CD4-positive, alpha-beta T cell (primary cell): ENCODE results near the gene MCEMP1. TPM values are rescaled to one million over a fixed set of nuclear protein-coding genes. Genes with fewer than 3 reads are reported as not detected.
A peak's percentile ranks its signal among the peaks of the same experiment; 100 is the strongest.

Experiments
- ATAC-seq: fragments of 200-7000 bp; cut with Tn5 transposase; one replicate; pipeline ENCODE4 v1.10.0; 2022; ENCODE audit warnings: mild to moderate bottlenecking; ENCODE audit not compliant: poor library complexity
- CTCF ChIA-PET: fragments of 350-600 bp; sonication (Branson Sonifier 250); formaldehyde crosslinking; loops from one replicate; lab custom pipeline; 2021; ENCODE audit warnings: antibody characterized with exemption, inconsistent platforms; lab: Charles Lee
- POLR2A ChIA-PET: fragments of 350-600 bp; sonication (Branson Sonifier 250); formaldehyde crosslinking; loops from one replicate; lab custom pipeline; 2021; ENCODE audit warnings: antibody characterized with exemption, inconsistent platforms; lab: Charles Lee
- DNase-seq, 14 experiments: peaks; one replicate each; pipeline ENCODE4 v3.0.0-alpha.2; 2013 to 2020; ENCODE audit warnings: mixed read lengths in 2 of 14
- H3K27ac ChIP-seq, 2 donors: one replicate each; pipeline versions ENCODE4 v1.5.1 to v1.7.0; 2013; ENCODE audit warnings: low read length in 2 of 2, low read depth in 1 of 2, mild to moderate bottlenecking in 1 of 2
- H3K27me3 ChIP-seq, 2 experiments: 1 replicate in 1 of 2; 2 replicates in 1 of 2; pipeline versions ENCODE4 v1.6.1 to v1.7.0; 2013; ENCODE audit warnings: low read length in 2 of 2, control low read depth in 1 of 2, mild to moderate bottlenecking in 1 of 2, moderate library complexity in 1 of 2; ENCODE audit not compliant: insufficient read depth in 2 of 2, control insufficient read depth in 1 of 2
- H3K36me3 ChIP-seq: one replicate; pipeline ENCODE4 v1.6.1; 2013; ENCODE audit warnings: low read length, control low read depth; ENCODE audit not compliant: insufficient read depth
- H3K4me1 ChIP-seq: one replicate; pipeline ENCODE4 v1.6.1; 2013; ENCODE audit warnings: low read length, control low read depth; ENCODE audit not compliant: insufficient read depth
- H3K4me3 ChIP-seq: one replicate; pipeline ENCODE4 v1.5.1; 2013; ENCODE audit warnings: mild to moderate bottlenecking, low read length, moderate library complexity
- H3K9me3 ChIP-seq, 2 experiments: 1 replicate in 1 of 2; 2 replicates in 1 of 2; pipeline versions ENCODE4 v1.6.1 to v1.7.0; 2013; ENCODE audit warnings: low read length in 2 of 2, mild to moderate bottlenecking in 2 of 2, control low read depth in 1 of 2, moderate library complexity in 1 of 2; ENCODE audit not compliant: control insufficient read depth in 1 of 2, insufficient read depth in 1 of 2
- H3K27ac Mint-ChIP-seq: one replicate; pipeline ENCODE4 v1.8.0; 2020; ENCODE audit warnings: mixed read lengths
- H3K27me3 Mint-ChIP-seq: one replicate; pipeline ENCODE4 v1.8.0; 2021; ENCODE audit warnings: mixed read lengths
- H3K36me3 Mint-ChIP-seq: one replicate; pipeline ENCODE4 v1.8.0; 2021; ENCODE audit warnings: low read depth, mixed read lengths
- H3K4me1 Mint-ChIP-seq: one replicate; pipeline ENCODE4 v1.8.0; 2021; ENCODE audit warnings: low read depth, mixed read lengths
- H3K4me3 Mint-ChIP-seq: one replicate; pipeline ENCODE4 v1.8.0; 2020; ENCODE audit warnings: mild to moderate bottlenecking, mixed read lengths
- H3K9me3 Mint-ChIP-seq: one replicate; pipeline ENCODE4 v1.8.0; 2020; ENCODE audit warnings: mixed read lengths
- intact Hi-C, 2 experiments: fragments of 100-400 bp; cut with DNase I in 1 of 2; cut with micrococcal nuclease in 1 of 2; formaldehyde crosslinking; loops; one replicate each; pipeline versions ENCODE4 v1.15.1 to v1.9.0; 2023 to 2025; cut with DNase I, micrococcal nuclease
- total RNA-seq, 174 experiments: library from RNA in 2 of 174; stranded (reverse) in 2 of 174; gene quantifications; one replicate each; pipeline ENCODE4 v1.2.3 and lab custom pipeline; 2021 to 2026
- TF ChIP-seq, protein P1 (sequence below): fragments of 200-600 bp; IDR thresholded peaks from one replicate; pipeline ENCODE4 v1.8.0; 2022; ENCODE audit warnings: antibody characterized with exemption, mild to moderate bottlenecking

Gene MCEMP1
- total RNA-seq, 2 experiments from 2014 or later, result 0.38 TPM; not detected in 1

DNA sequence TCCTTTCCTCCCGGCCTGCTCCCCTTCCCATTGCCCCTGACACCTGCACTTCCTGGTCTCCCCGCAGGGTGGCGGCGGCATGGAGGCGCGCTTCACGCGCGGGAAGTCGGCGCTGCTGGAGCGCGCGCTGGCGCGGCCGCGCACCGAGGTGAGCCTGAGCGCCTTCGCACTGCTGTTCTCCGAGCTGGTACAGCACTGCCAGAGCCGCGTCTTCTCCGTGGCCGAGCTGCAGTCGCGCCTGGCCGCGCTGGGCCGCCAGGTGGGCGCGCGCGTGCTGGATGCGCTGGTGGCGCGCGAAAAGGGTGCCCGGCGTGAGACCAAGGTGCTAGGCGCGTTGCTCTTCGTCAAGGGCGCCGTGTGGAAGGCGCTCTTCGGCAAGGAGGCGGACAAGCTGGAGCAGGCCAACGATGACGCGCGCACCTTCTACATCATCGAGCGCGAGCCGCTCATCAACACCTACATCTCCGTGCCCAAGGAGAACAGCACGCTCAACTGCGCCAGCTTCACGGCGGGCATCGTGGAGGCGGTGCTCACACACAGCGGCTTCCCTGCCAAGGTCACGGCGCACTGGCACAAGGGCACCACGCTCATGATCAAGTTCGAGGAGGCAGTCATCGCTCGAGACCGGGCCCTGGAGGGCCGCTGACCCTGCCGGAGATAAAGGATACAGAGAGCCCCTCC lies 5.4 kb downstream of the MCEMP1 start:
- peaks cover 42% of the 10 kb centered on the region for H3K4me1 ChIP-seq
- DNase-seq, result peak in 2 of 14 experiments; percentile 26 to 43
- intact Hi-C loops, result loop anchor here in 1 of 2 experiments (5.0 to 10.0 kb wide), 2 partner anchors 328 to 580 kb away; no protein-coding TSS in a partner anchor
- ChIA-PET POLR2A (no interaction called here), CTCF (interaction anchor here (2.2 to 3.1 kb wide), 2 partner anchors 113 to 118 kb away, joined by 30 to 39 read pairs; no protein-coding TSS in a partner anchor)
- TF ChIP-seq, protein P1, sequence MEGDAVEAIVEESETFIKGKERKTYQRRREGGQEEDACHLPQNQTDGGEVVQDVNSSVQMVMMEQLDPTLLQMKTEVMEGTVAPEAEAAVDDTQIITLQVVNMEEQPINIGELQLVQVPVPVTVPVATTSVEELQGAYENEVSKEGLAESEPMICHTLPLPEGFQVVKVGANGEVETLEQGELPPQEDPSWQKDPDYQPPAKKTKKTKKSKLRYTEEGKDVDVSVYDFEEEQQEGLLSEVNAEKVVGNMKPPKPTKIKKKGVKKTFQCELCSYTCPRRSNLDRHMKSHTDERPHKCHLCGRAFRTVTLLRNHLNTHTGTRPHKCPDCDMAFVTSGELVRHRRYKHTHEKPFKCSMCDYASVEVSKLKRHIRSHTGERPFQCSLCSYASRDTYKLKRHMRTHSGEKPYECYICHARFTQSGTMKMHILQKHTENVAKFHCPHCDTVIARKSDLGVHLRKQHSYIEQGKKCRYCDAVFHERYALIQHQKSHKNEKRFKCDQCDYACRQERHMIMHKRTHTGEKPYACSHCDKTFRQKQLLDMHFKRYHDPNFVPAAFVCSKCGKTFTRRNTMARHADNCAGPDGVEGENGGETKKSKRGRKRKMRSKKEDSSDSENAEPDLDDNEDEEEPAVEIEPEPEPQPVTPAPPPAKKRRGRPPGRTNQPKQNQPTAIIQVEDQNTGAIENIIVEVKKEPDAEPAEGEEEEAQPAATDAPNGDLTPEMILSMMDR, result no peak
- H3K27me3 ChIP-seq, result peaks cover 0 to 6% of the 10 kb centered on the region in 2 experiments
- Mint-ChIP-seq H3K4me1 (peaks cover 28% of the 10 kb centered on the region), H3K36me3 (peaks cover 21% of the 10 kb centered on the region), H3K4me3 (peak overlapping the region; percentile 97), H3K9me3 (no peaks in the 10 kb centered on the region), H3K27me3 (peaks cover 18% of the 10 kb centered on the region), H3K27ac (peak overlapping the region; percentile 90)
- peaks cover 16% of the 10 kb centered on the region for H3K36me3 ChIP-seq
- no peaks in the 10 kb centered on the region for H3K9me3 ChIP-seq
- H3K4me3 ChIP-seq, result peak overlapping the region; percentile 100
- peak overlapping the region in 1 of 2 donors; percentile 83 for H3K27ac ChIP-seq
- ATAC-seq, result no peak

DNA sequence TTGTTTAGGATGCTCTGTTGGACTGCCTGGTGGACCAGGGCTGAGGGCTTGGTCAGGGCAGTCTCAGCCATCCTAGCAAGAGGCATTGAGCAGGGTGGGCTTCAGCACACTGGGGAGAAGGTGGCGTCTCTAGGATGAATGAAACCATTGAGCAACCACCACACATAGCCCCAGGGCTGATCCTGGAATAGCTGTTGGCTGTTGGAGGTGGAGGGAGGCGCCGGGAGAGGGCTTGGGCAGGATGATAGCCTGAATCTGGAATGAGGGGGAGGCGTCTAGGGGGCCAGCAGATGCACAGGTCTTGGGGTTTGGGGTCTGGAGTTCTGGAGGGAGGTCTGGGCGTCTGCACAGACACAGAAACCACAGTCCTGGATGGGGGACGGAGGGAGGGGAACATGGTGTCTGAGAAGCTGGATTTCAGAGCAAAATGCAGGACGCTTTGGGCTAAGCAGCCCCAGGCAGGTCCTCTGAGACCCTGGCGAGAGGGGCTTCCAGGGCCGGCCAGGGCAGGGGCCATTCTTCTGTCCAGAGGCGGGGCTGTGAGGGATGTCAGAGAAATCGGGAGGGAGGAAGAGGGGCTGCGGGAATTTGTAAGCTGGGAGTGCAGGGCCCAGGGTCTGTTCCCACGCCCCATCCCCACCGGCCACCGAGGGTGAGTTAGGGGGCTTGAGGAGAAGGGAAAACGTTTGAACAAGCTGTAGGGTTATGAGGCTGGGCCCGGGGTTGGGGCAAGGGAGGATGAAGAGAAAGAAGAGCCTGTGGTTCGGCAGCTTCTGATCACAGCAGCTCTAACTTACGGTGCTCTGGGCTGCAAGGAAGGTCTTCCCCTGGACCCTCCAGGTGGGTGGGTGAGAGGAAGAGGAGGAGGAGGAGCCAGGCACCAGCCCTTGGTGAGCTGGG lies 8.9 kb downstream of the MCEMP1 start:
- ATAC-seq (no peak), DNase-seq (no peak)
- ChIA-PET CTCF (no interaction called here), POLR2A (interaction anchor here (1.1 to 1.2 kb wide), 2 partner anchors 22 to 107 kb away, joined by 3 read pairs; no protein-coding TSS in a partner anchor)
- intact Hi-C loops, result loop anchor here in 1 of 2 experiments (10.0 kb wide), 1 partner anchor 331 kb away; no protein-coding TSS in a partner anchor
- peaks cover 7% of the 10 kb centered on the region for H3K4me1 Mint-ChIP-seq
- TF ChIP-seq, protein P1, result no peak
- peaks cover 16% of the 10 kb centered on the region for H3K36me3 ChIP-seq
- H3K9me3 Mint-ChIP-seq, result no peaks in the 10 kb centered on the region
- H3K9me3 ChIP-seq, result peaks cover 0 to 8% of the 10 kb centered on the region in 2 experiments
- peaks cover 21% of the 10 kb centered on the region for H3K36me3 Mint-ChIP-seq
- no peak overlapping the region for H3K27ac ChIP-seq
- H3K27me3 Mint-ChIP-seq, result no peaks in the 10 kb centered on the region
- H3K4me3 ChIP-seq, result no peak overlapping the region
- peaks cover 0 to 5% of the 10 kb centered on the region in 2 experiments for H3K27me3 ChIP-seq
- H3K4me3 Mint-ChIP-seq, result no peak overlapping the region
- peaks cover 27% of the 10 kb centered on the region for H3K4me1 ChIP-seq
- H3K27ac Mint-ChIP-seq, result no peak overlapping the region

DNA sequence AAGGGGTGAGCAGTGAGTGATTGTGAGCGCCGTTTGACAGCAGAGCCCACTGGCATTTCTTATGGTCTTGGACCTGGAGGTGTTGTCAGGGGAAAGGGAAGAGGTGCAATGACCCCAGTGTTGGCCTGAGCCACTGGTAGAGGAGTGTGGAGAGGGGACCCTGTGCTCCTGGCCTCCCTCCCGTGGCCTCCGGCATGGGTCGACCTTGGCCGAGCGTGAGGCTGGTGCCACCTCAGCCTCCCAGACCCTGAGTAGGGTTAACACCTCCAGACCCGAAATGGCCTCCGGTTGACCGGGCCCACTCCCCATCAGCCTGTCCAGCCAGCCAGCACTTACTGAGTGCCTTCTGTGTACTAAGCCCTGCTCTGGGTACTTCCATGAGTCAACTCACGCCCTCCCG lies 10.3 kb downstream of the MCEMP1 start:
- no peaks in the 10 kb centered on the region for H3K4me1 Mint-ChIP-seq
- no peak overlapping the region for H3K4me3 ChIP-seq
- no peak for DNase-seq

More for the DNA sequence above, 10.3 kb downstream of the MCEMP1 start:
- Histone ChIP-seq H3K27me3 (peaks cover 0 to 5% of the 10 kb centered on the region in 2 experiments), H3K9me3 (peaks cover 0 to 8% of the 10 kb centered on the region in 2 experiments), H3K36me3 (peaks cover 16% of the 10 kb centered on the region), H3K27ac (no peak overlapping the region), H3K4me1 (peaks cover 21% of the 10 kb centered on the region)
- Mint-ChIP-seq H3K27me3 (no peaks in the 10 kb centered on the region), H3K9me3 (no peaks in the 10 kb centered on the region), H3K4me3 (no peak overlapping the region), H3K27ac (no peak overlapping the region), H3K36me3 (peaks cover 10% of the 10 kb centered on the region)
- TF ChIP-seq, protein P1, result no peak
- POLR2A ChIA-PET, result no interaction called here
- no peak for ATAC-seq
- intact Hi-C loops, result loop anchor here in 1 of 2 experiments (10.0 kb wide), 1 partner anchor 332 kb away; no protein-coding TSS in a partner anchor
- CTCF ChIA-PET, result no interaction called here
